Measurements from ENCODE around the gene PPP4R2. TPM values are rescaled to one million over a fixed set of nuclear protein-coding genes. Genes with fewer than 3 reads are reported as not detected.
A peak's percentile ranks its signal among the peaks of the same experiment; 100 is the strongest.

PPP4R2 gene
- total and polyA plus RNA-seq, 10 of the 15 experiments (the other 5 are each of a cell fraction or from before 2014, with no cell fraction given), result 16.7 to 83.4 (median 38.9) TPM

DNA sequence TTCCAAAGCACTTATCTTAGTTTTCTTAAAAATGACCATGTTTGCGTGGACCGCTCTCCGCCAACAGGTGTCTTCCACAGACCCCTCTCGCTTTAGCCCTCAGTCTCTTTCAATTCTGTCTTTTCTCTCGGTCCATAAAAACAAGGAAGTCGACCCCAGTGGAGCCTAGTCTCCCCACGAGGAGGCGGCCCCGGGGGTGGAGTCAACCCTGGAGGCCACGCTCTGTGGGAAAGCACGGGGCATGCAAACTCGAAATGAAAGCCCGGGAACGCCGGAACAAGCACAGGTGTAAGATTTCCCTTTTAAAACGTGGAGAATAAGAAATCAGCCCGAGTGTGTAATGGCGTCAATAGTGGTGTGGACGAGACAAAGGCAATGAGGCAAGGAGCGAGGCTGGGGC lies 113.9 kb downstream of the PPP4R2 start:
- Histone ChIP-seq H4K20me1 (ENCODE audit: control insufficient read depth, insufficient read depth) (no peaks in the 10 kb centered on the region), H3K27me3 (replicated peaks in 1 of 2; ENCODE audit: control insufficient read depth in 2 of 2, insufficient read depth in 2 of 2, low read length in 1 of 2) (0 out of 4 replicates have a peak, but pooled peaks cover 0 to 1% of the 10 kb centered on the region in 2 experiments), H3K9me3 (replicated peaks; ENCODE audit: control insufficient read depth, insufficient read depth, low read length) (no peaks in the 10 kb centered on the region), H2AFZ (ENCODE audit: control insufficient read depth, low read depth, low read length) (no peak overlapping the region), H3K4me1 (ENCODE audit: control insufficient read depth, insufficient read depth, low read length) (no peaks in the 10 kb centered on the region), H3K79me2 (ENCODE audit: control insufficient read depth, insufficient read depth, low read length) (no peaks in the 10 kb centered on the region), H3K27ac (ENCODE audit: control insufficient read depth, insufficient read depth) (no peak overlapping the region), H3K36me3 (ENCODE audit: control insufficient read depth in 2 of 2, insufficient read depth in 2 of 2, low read length in 1 of 2) (no peaks in the 10 kb centered on the region), H3K4me2 (ENCODE audit: control insufficient read depth, insufficient read depth) (no peak overlapping the region), H3K9ac (ENCODE audit: control insufficient read depth, insufficient read depth, low read length) (no peak overlapping the region), H3K4me3 (no peak overlapping the region)
- ChIA-PET SMC1A (ENCODE audit: uncharacterized antibody, unreplicated experiment) (no interaction called here), RAD21 (ENCODE audit: unreplicated experiment) (no interaction called here), CTCF (interaction anchor here (1.4 kb wide), 1 partner anchor 391 kb away, joined by 3 read pairs; no protein-coding TSS in a partner anchor), POLR2A (no interaction called here)
- TF ChIP-seq, protein P1, sequence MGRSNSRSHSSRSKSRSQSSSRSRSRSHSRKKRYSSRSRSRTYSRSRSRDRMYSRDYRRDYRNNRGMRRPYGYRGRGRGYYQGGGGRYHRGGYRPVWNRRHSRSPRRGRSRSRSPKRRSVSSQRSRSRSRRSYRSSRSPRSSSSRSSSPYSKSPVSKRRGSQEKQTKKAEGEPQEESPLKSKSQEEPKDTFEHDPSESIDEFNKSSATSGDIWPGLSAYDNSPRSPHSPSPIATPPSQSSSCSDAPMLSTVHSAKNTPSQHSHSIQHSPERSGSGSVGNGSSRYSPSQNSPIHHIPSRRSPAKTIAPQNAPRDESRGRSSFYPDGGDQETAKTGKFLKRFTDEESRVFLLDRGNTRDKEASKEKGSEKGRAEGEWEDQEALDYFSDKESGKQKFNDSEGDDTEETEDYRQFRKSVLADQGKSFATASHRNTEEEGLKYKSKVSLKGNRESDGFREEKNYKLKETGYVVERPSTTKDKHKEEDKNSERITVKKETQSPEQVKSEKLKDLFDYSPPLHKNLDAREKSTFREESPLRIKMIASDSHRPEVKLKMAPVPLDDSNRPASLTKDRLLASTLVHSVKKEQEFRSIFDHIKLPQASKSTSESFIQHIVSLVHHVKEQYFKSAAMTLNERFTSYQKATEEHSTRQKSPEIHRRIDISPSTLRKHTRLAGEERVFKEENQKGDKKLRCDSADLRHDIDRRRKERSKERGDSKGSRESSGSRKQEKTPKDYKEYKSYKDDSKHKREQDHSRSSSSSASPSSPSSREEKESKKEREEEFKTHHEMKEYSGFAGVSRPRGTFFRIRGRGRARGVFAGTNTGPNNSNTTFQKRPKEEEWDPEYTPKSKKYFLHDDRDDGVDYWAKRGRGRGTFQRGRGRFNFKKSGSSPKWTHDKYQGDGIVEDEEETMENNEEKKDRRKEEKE (IDR thresholded peaks at IDR 0.05), result no peak
- no peak for TF ChIP-seq KLF5 (IDR thresholded peaks at IDR 0.05; ENCODE audit: partially characterized antibody)
- WGBS (ENCODE audit: insufficient coverage, insufficient replicate concordance, low lambda C conversion rate, missing lambda C conversion rate), result 48% methylated on average over 20 of the region's 20 CpGs
- in situ Hi-C loops (cut with MboI) (no loop called here), intact Hi-C loops (cut with micrococcal nuclease; ENCODE audit: unreplicated experiment) (no loop called here)
- DNase-seq (ENCODE audit: low read depth, low spot score), result no peak
- no TSS peak for BruUV-seq (replicated peaks)
- FAIRE-seq, result peak; percentile 100
- ATAC-seq, result no peak

DNA sequence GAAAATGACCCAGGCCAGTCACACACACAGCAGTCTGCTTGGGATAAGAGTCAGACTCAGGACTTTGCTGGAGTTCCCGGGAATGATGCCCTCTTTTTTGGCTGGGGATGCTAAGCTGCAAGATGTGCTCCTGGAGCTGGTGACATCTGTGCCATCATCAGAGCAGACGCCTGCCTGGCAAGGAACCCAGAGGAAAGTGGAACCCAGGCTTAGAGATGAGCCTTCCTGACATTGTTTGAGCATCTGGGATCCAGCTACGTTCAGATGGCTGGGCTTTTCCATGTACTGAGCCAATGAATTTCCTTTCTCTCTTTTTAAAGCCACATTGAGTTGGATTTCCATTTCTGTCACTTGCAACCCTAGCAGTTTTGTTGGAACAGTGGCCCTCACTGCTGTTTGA lies 118.1 kb downstream of the PPP4R2 start:
- WGBS (ENCODE audit: insufficient coverage, insufficient replicate concordance, low lambda C conversion rate, missing lambda C conversion rate), result 20% methylated on average over 3 of the region's 3 CpGs
- no peaks in the 10 kb centered on the region for H3K4me1 ChIP-seq (ENCODE audit: control insufficient read depth, insufficient read depth, low read length)
- in situ Hi-C loops (cut with MboI), result no loop called here
- H3K9me3 ChIP-seq (replicated peaks; ENCODE audit: control insufficient read depth, insufficient read depth, low read length), result no peaks in the 10 kb centered on the region
- no peak overlapping the region for H2AFZ ChIP-seq (ENCODE audit: control insufficient read depth, low read depth, low read length)
- H3K4me2 ChIP-seq (ENCODE audit: control insufficient read depth, insufficient read depth), result no peak overlapping the region
- no peak overlapping the region for H3K27ac ChIP-seq (ENCODE audit: control insufficient read depth, insufficient read depth)
- 0 out of 4 replicates have a peak, but pooled peaks cover 0 to 1% of the 10 kb centered on the region in 2 experiments for H3K27me3 ChIP-seq (replicated peaks in 1 of 2; ENCODE audit: control insufficient read depth in 2 of 2, insufficient read depth in 2 of 2, low read length in 1 of 2)
- ChIA-PET CTCF (interaction anchor here (0.8 to 1.3 kb wide), 2 partner anchors 10 to 388 kb away, joined by 3 to 4 read pairs; no protein-coding TSS in a partner anchor), RAD21 (ENCODE audit: unreplicated experiment) (no interaction called here), POLR2A (no interaction called here), SMC1A (ENCODE audit: uncharacterized antibody, unreplicated experiment) (interaction anchor here (1.5 kb wide), 1 partner anchor 30 kb away, joined by 7 read pairs; no protein-coding TSS in a partner anchor)
- FAIRE-seq, result no peak
- H3K79me2 ChIP-seq (ENCODE audit: control insufficient read depth, insufficient read depth, low read length), result no peaks in the 10 kb centered on the region
- no peak overlapping the region for H3K4me3 ChIP-seq
- intact Hi-C loops (cut with micrococcal nuclease; ENCODE audit: unreplicated experiment), result no loop called here
- no peak overlapping the region for H3K9ac ChIP-seq (ENCODE audit: control insufficient read depth, insufficient read depth, low read length)
- H4K20me1 ChIP-seq (ENCODE audit: control insufficient read depth, insufficient read depth), result no peaks in the 10 kb centered on the region
- no peak for DNase-seq (ENCODE audit: low read depth, low spot score)
- no peaks in the 10 kb centered on the region for H3K36me3 ChIP-seq (ENCODE audit: control insufficient read depth in 2 of 2, insufficient read depth in 2 of 2, low read length in 1 of 2)
- no TSS peak for BruUV-seq (replicated peaks)
- no peak for ATAC-seq
- TF ChIP-seq LARP7 (IDR thresholded peaks at IDR 0.05), result no peak
- TF ChIP-seq, protein P2, sequence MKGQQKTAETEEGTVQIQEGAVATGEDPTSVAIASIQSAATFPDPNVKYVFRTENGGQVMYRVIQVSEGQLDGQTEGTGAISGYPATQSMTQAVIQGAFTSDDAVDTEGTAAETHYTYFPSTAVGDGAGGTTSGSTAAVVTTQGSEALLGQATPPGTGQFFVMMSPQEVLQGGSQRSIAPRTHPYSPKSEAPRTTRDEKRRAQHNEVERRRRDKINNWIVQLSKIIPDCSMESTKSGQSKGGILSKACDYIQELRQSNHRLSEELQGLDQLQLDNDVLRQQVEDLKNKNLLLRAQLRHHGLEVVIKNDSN (IDR thresholded peaks at IDR 0.05; ENCODE audit: borderline replicate concordance, extremely low read length, insufficient read depth, low read depth, low read length), result no peak
- TF ChIP-seq BACH1 (IDR thresholded peaks at IDR 0.05; ENCODE audit: borderline replicate concordance), result no peak
- no peak for TF ChIP-seq HCFC1 (IDR thresholded peaks at IDR 0.05; ENCODE audit: low read length)
- no peak for TF ChIP-seq ETV6 (conservative IDR thresholded peaks at IDR 0.05 in 1 of 2, IDR thresholded peaks at IDR 0.05 in 1 of 2; ENCODE audit: borderline replicate concordance in 1 of 2, low read depth in 1 of 2)
- no peak for TF ChIP-seq IRF5 (IDR thresholded peaks at IDR 0.05; ENCODE audit: borderline replicate concordance)
- no peak for TF ChIP-seq ESRRA (IDR thresholded peaks at IDR 0.05; ENCODE audit: low read length)
- TF ChIP-seq BRCA1 (IDR thresholded peaks at IDR 0.05; ENCODE audit: low read depth, low read length), result no peak
